D721Med (cell line): ENCODE data around the gene ERBB4.

ENCODE experiments used
- DNase-seq: peaks from one replicate; pipeline ENCODE4 v3.0.0; 2011; ENCODE audit warnings: low spot score; ENCODE audit not compliant: insufficient read length
- FAIRE-seq: peaks from 2 replicates; lab custom pipeline; 2011; peaks lifted over from hg19 to GRCh38; lab: Jason Lieb, UNC
- CTCF ChIP-seq: IDR thresholded peaks from 2 replicates; pipeline ENCODE4 v1.5.1; 2012; ENCODE audit warnings: mild to moderate bottlenecking, control low read depth; ENCODE audit not compliant: insufficient read depth; ENCODE audit errors: missing control alignments

Gene ERBB4

GRCh38 chr2:211867845-211868451, 670.7 kb downstream of the ERBB4 start:
- no peak for DNase-seq
- FAIRE-seq: no peak
- TF ChIP-seq CTCF: no peak

GRCh38 chr2:211864328-211864727, 674.3 kb downstream of the ERBB4 start:
- FAIRE-seq: no peak
- DNase-seq: no peak
- no peak for TF ChIP-seq CTCF

- TF ChIP-seq CTCF: no peak
- FAIRE-seq (no peak), DNase-seq (no peak)
Observed at GRCh38 chr2:211860224-211860623, 678.4 kb downstream of the ERBB4 start.

- no peak for DNase-seq
- no peak for TF ChIP-seq CTCF
- no peak for FAIRE-seq
Observed at GRCh38 chr2:211854832-211855231, 683.8 kb downstream of the ERBB4 start.

- DNase-seq (no peak), FAIRE-seq (no peak)
- no peak for TF ChIP-seq CTCF
Observed at GRCh38 chr2:211846714-211847113, 691.9 kb downstream of the ERBB4 start.

- no peak for DNase-seq
- TF ChIP-seq CTCF: no peak
- FAIRE-seq: peak; percentile 99
Observed at GRCh38 chr2:211846036-211846400, 692.6 kb downstream of the ERBB4 start.

- no peak for DNase-seq
- FAIRE-seq: peak; percentile 80
Observed at GRCh38 chr2:211845338-211846035, 693.1 kb downstream of the ERBB4 start.

More at GRCh38 chr2:211845338-211846035, 693.1 kb downstream of the ERBB4 start:
- no peak for TF ChIP-seq CTCF
